Erythroblast (primary cell): ENCODE results near the gene TSTD1.

Source experiments
- GATA1 ChIP-seq: IDR thresholded peaks from 2 replicates; pipeline ENCODE4 v1.6.1; 2011; ENCODE audit warnings: low read depth, mild to moderate bottlenecking, control low read depth, low read length, moderate library complexity
- POLR2A ChIP-seq: IDR thresholded peaks from 2 replicates; pipeline ENCODE4 v1.6.1; 2011; ENCODE audit warnings: mild to moderate bottlenecking, low read length

DNA sequence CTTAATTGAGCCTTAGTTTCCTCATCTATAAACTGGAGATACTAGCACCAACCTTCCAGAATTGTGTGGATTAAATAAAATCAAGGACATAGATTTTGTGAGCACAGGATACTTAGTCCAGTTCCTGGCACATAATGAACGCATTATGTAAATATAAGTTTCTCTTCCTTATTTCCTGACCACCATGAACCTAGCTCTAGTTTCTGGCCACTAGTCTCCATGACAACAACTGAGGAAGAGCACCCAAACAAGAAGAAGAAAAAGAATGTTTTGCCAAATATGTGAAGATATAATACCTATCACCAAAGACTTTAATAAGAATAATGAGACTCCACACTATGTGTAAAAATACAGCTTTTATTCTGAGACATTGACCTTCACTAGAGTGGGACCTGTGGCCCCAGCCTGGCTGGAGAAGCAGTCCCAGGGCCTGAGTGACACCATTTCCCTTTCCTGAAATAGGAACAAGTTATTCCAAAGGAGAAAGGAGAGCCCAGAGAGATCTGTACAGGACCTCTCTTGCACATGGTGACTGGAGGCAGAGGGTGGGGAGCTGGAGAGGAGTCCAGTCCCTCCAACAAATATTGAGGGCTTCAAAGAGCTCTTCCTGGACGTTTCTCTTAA lies 8.0 kb upstream of the TSTD1 start:
- TF ChIP-seq POLR2A, result no peak
- no peak for TF ChIP-seq GATA1
